B cell (primary cell): Measurements from ENCODE around the gene PCDHA1.
"Not testable (repeated sequence)": the region's sequence is repeated elsewhere in the genome, so short reads cannot be mapped to it uniquely, and the experiment has no call there.

Source experiments
- CTCF ChIP-seq: fragments of 200-600 bp; IDR thresholded peaks from one replicate; pipeline ENCODE4 v1.8.0; 2022; ENCODE audit warnings: antibody characterized with exemption, mild to moderate bottlenecking
- EZH2 ChIP-seq: IDR thresholded peaks from 2 replicates; pipeline ENCODE4 v1.6.1; 2012; ENCODE audit warnings: borderline replicate concordance, low read depth, mild to moderate bottlenecking, moderate library complexity, low read length; ENCODE audit not compliant: insufficient read depth, poor library complexity, severe bottlenecking

- TF ChIP-seq CTCF, EZH2: not testable (repeated sequence)
These were observed 43.9 kb downstream of the PCDHA1 start for GRCh38 chr5:140829511-140830501.
